ENCODE measurements around the gene VPS41. TPM values are rescaled to one million over a fixed set of nuclear protein-coding genes. Genes with fewer than 3 reads are reported as not detected.

The VPS41 gene
- polyA plus RNA-seq, 1 of the 3 experiments (the other 2 are of a cell fraction) = 20.4 TPM

GRCh38 chr7:38889872-38890432, 19.0 kb downstream of the VPS41 start:
- no peak for DNase-seq
- no peak overlapping the region for H3K9ac ChIP-seq
- no peaks in the 10 kb centered on the region for H4K20me1 ChIP-seq (ENCODE audit: insufficient read depth)
- no peaks in the 10 kb centered on the region for H3K9me2 ChIP-seq
- H3K4me3 ChIP-seq (ENCODE audit: low read depth in 2 of 2, low read length in 1 of 2) = no peak overlapping the region
- H3K4me1 ChIP-seq (ENCODE audit: control insufficient read depth in 1 of 2, insufficient read depth in 2 of 2, low read depth in 1 of 2, low read length in 1 of 2) = no peaks in the 10 kb centered on the region
- H3F3A ChIP-seq (replicated peaks; ENCODE audit: insufficient read depth) = peaks cover 5% of the 10 kb centered on the region
- H3K9me3 ChIP-seq = no peaks in the 10 kb centered on the region
- H3K36me3 ChIP-seq (replicated peaks in 1 of 2; ENCODE audit: control insufficient read depth in 1 of 2, insufficient read depth in 2 of 2, low read length in 1 of 2) = peaks cover 3 to 14% of the 10 kb centered on the region in 2 experiments
- no peak overlapping the region for H2AFZ ChIP-seq (ENCODE audit: low read depth)
- 96% methylated on average over 5 of the region's 5 CpGs for WGBS (ENCODE audit: low lambda C conversion rate)
- ChIA-PET POLR2A (no interaction called here), CTCF (interaction anchor here (0.9 kb wide), 1 partner anchor 11 kb away, joined by 3 read pairs; no protein-coding TSS in a partner anchor)
- H3K79me2 ChIP-seq (ENCODE audit: insufficient read depth) = peaks cover 14% of the 10 kb centered on the region
- H3K27me3 ChIP-seq (ENCODE audit: insufficient read depth) = no peaks in the 10 kb centered on the region
- no peak overlapping the region for H3K27ac ChIP-seq (ENCODE audit: low read depth in 2 of 2, low read length in 1 of 2)
- no peak overlapping the region for H3K4me2 ChIP-seq
- TF ChIP-seq PBX3 (IDR thresholded peaks at IDR 0.05) = no peak
- peak; percentile 55 for TF ChIP-seq CTCF (IDR thresholded peaks at IDR 0.05)

- Histone ChIP-seq H3F3A (replicated peaks; ENCODE audit: insufficient read depth) (peaks cover 5% of the 10 kb centered on the region), H3K27me3 (ENCODE audit: insufficient read depth) (no peaks in the 10 kb centered on the region), H3K9me3 (no peaks in the 10 kb centered on the region), H3K79me2 (ENCODE audit: insufficient read depth) (peaks cover 14% of the 10 kb centered on the region), H3K4me1 (ENCODE audit: control insufficient read depth in 1 of 2, insufficient read depth in 2 of 2, low read depth in 1 of 2, low read length in 1 of 2) (no peaks in the 10 kb centered on the region), H3K9me2 (no peaks in the 10 kb centered on the region), H3K36me3 (replicated peaks in 1 of 2; ENCODE audit: control insufficient read depth in 1 of 2, insufficient read depth in 2 of 2, low read length in 1 of 2) (peaks cover 3 to 12% of the 10 kb centered on the region in 2 experiments), H3K4me3 (ENCODE audit: low read depth in 2 of 2, low read length in 1 of 2) (no peak overlapping the region), H3K4me2 (no peak overlapping the region), H2AFZ (ENCODE audit: low read depth) (no peak overlapping the region), H3K9ac (no peak overlapping the region), H4K20me1 (ENCODE audit: insufficient read depth) (no peaks in the 10 kb centered on the region), H3K27ac (ENCODE audit: low read depth in 2 of 2, low read length in 1 of 2) (no peak overlapping the region)
- POLR2A ChIA-PET = no interaction called here
- CTCF ChIA-PET = no interaction called here
- DNase-seq = no peak
- TF ChIP-seq TAF1 (IDR thresholded peaks at IDR 0.05; ENCODE audit: borderline replicate concordance, low read depth, low read length) = no peak
- no peak for TF ChIP-seq YY1 (IDR thresholded peaks at IDR 0.05; ENCODE audit: low read depth)
- TF ChIP-seq NRF1 (IDR thresholded peaks at IDR 0.05; ENCODE audit: low read depth, low read length) = no peak
- no peak for TF ChIP-seq POLR2AphosphoS5 (IDR thresholded peaks at IDR 0.05; ENCODE audit: low read depth, low read length)
- no peak for TF ChIP-seq TCF12 (IDR thresholded peaks at IDR 0.05)
- no peak for TF ChIP-seq IRF3 (IDR thresholded peaks at IDR 0.05; ENCODE audit: low read depth, low read length)
- 94% methylated on average over 1 of the region's 1 CpG for WGBS (ENCODE audit: low lambda C conversion rate)
These were observed 19.9 kb downstream of the VPS41 start for GRCh38 chr7:38889079-38889478.
